Activated CD8-positive, alpha-beta T cell treated with anti-CD3 and anti-CD28 coated beads for 36 hours (primary cell): ENCODE data around the gene MTG2. TPM values are rescaled to one million over a fixed set of nuclear protein-coding genes. Genes with fewer than 3 reads are reported as not detected.

Experiments used
- ATAC-seq: fragments of 200-7000 bp; cut with Tn5 transposase; one replicate; pipeline ENCODE4 v1.10.0; 2021; ENCODE audit warnings: mild to moderate bottlenecking, moderate library complexity
- CTCF ChIA-PET: fragments of 350-600 bp; sonication (Branson Sonifier 250); formaldehyde crosslinking; loops from one replicate; lab custom pipeline; 2021; ENCODE audit warnings: antibody characterized with exemption; lab: Charles Lee
- POLR2A ChIA-PET: fragments of 350-600 bp; sonication (Branson Sonifier 250); formaldehyde crosslinking; loops from one replicate; lab custom pipeline; 2021; ENCODE audit warnings: antibody characterized with exemption; lab: Charles Lee
- DNase-seq: peaks from one replicate; pipeline ENCODE4 v3.0.0-alpha.2; 2020
- H3K27ac Mint-ChIP-seq: one replicate; pipeline ENCODE4 v1.8.0; 2021; ENCODE audit warnings: mild to moderate bottlenecking, mixed read lengths
- H3K27me3 Mint-ChIP-seq: one replicate; pipeline ENCODE4 v1.8.0; 2021; ENCODE audit warnings: mixed read lengths
- H3K36me3 Mint-ChIP-seq: one replicate; pipeline ENCODE4 v1.8.0; 2021; ENCODE audit warnings: low read depth, mixed read lengths
- H3K4me1 Mint-ChIP-seq: one replicate; pipeline ENCODE4 v1.8.0; 2021; ENCODE audit warnings: low read depth, mixed read lengths
- H3K4me3 Mint-ChIP-seq: one replicate; pipeline ENCODE4 v1.8.0; 2021; ENCODE audit warnings: mild to moderate bottlenecking, moderate library complexity, mixed read lengths
- H3K9me3 Mint-ChIP-seq: one replicate; pipeline ENCODE4 v1.8.0; 2021; ENCODE audit warnings: mixed read lengths
- intact Hi-C: fragments of 100-400 bp; cut with micrococcal nuclease; formaldehyde crosslinking; loops from one replicate; pipeline ENCODE4 v1.10.0; 2022
- total RNA-seq, 2 experiments: library from RNA; stranded (reverse); gene quantifications; one replicate each; pipeline ENCODE4 v1.2.3, GENCODE V29; 2021
- TF ChIP-seq, protein P1 (sequence below): fragments of 200-600 bp; IDR thresholded peaks from one replicate; pipeline ENCODE4 v1.8.0; 2022; ENCODE audit warnings: antibody characterized with exemption, mild to moderate bottlenecking

The MTG2 gene
- total RNA-seq, 2 experiments from 2014 or later = 36.5 to 40.5 TPM

DNA sequence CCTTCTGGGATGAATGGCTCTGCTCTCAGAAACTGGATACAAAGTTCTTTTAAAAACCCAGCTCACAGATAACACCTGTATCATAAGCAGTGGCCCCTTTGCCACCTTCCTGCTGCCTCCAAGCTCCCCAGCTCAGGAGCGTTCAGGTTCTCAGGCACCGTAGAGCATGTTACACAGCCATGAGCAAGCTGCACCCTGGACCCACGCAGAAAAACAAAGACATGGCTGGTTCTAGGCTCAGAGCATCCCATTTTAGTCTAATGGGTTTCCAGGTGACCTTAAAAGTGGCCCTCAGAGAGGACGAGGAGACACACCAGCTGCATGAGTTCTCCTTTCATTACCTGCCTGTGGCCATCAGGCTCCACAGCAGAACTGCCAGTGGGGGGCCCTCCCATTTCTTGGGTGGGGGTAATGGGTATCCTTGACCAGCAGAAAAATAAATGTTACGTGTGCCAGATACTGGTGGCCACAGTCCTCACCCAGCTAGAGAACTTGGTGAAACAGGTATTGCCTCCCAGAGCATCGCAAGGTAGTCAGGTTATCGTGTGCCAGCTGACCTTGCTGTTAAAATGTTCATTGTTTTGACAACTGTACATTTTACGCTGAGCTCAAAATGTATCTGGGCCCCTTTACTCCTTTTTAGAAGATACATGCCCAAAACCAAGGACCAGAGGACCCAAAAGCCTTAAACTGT, 47.1 kb upstream of the MTG2 start:
- no peaks in the 10 kb centered on the region for H3K9me3 Mint-ChIP-seq
- POLR2A ChIA-PET = interaction anchor here (0.6 to 1.6 kb wide), 7 partner anchors 9 to 49 kb away, joined by 3 to 5 read pairs (median 3); partner anchors contain the start of gene LSM14B
- no peak for ATAC-seq

GRCh38 chr20:62136283-62137091, 46.3 kb upstream of the MTG2 start:
- peak overlapping the region; percentile 64 for H3K27ac Mint-ChIP-seq
- H3K4me3 Mint-ChIP-seq = no peak overlapping the region
- peaks cover 47% of the 10 kb centered on the region for H3K4me1 Mint-ChIP-seq
- H3K9me3 Mint-ChIP-seq = no peaks in the 10 kb centered on the region
- POLR2A ChIA-PET = interaction anchor here (0.6 to 1.6 kb wide), 4 partner anchors 11 to 50 kb away, joined by 3 to 5 read pairs (median 4); partner anchors contain the start of gene LSM14B
- intact Hi-C loops = no loop called here
- ATAC-seq = peak; percentile 63
- peaks cover 68% of the 10 kb centered on the region for H3K36me3 Mint-ChIP-seq
- CTCF ChIA-PET = interaction anchor here (0.6 to 4.9 kb wide), 12 partner anchors 11 to 130 kb away, joined by 3 to 28 read pairs (median 4); partner anchors contain the start of gene TAF4
- DNase-seq = peak; percentile 84
- TF ChIP-seq, protein P1, sequence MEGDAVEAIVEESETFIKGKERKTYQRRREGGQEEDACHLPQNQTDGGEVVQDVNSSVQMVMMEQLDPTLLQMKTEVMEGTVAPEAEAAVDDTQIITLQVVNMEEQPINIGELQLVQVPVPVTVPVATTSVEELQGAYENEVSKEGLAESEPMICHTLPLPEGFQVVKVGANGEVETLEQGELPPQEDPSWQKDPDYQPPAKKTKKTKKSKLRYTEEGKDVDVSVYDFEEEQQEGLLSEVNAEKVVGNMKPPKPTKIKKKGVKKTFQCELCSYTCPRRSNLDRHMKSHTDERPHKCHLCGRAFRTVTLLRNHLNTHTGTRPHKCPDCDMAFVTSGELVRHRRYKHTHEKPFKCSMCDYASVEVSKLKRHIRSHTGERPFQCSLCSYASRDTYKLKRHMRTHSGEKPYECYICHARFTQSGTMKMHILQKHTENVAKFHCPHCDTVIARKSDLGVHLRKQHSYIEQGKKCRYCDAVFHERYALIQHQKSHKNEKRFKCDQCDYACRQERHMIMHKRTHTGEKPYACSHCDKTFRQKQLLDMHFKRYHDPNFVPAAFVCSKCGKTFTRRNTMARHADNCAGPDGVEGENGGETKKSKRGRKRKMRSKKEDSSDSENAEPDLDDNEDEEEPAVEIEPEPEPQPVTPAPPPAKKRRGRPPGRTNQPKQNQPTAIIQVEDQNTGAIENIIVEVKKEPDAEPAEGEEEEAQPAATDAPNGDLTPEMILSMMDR = peak; percentile 87
- no peaks in the 10 kb centered on the region for H3K27me3 Mint-ChIP-seq

More for the DNA sequence above, 47.1 kb upstream of the MTG2 start:
- Mint-ChIP-seq H3K27ac (peak overlapping the region; percentile 4), H3K27me3 (no peaks in the 10 kb centered on the region), H3K36me3 (peaks cover 70% of the 10 kb centered on the region), H3K4me1 (peaks cover 46% of the 10 kb centered on the region), H3K4me3 (no peak overlapping the region)
- TF ChIP-seq, protein P1 = no peak
- DNase-seq = no peak
- CTCF ChIA-PET = interaction anchor here (0.6 to 4.9 kb wide), 12 partner anchors 10 to 129 kb away, joined by 3 to 28 read pairs (median 4); partner anchors contain the start of gene TAF4
- intact Hi-C loops = no loop called here

GRCh38 chr20:62137092-62137384, 45.8 kb upstream of the MTG2 start:
- TF ChIP-seq, protein P1 = peak; percentile 53
- Mint-ChIP-seq H3K9me3 (no peaks in the 10 kb centered on the region), H3K36me3 (peaks cover 70% of the 10 kb centered on the region), H3K27me3 (no peaks in the 10 kb centered on the region), H3K4me3 (no peak overlapping the region), H3K27ac (peak overlapping the region; percentile 64), H3K4me1 (peaks cover 50% of the 10 kb centered on the region)
- no peak for DNase-seq
- ChIA-PET CTCF (interaction anchor here (0.7 to 4.9 kb wide), 5 partner anchors 10 to 126 kb away, joined by 3 to 28 read pairs (median 19); no protein-coding TSS in a partner anchor), POLR2A (interaction anchor here (1.0 to 1.3 kb wide), 2 partner anchors 12 to 127 kb away, joined by 3 read pairs; no protein-coding TSS in a partner anchor)
- ATAC-seq = no peak
- intact Hi-C loops = no loop called here

GRCh38 chr20:62137478-62138203, 45.2 kb upstream of the MTG2 start:
- H3K27ac Mint-ChIP-seq = peak overlapping the region; percentile 4
- no peak for ATAC-seq
- no peak overlapping the region for H3K4me3 Mint-ChIP-seq
- POLR2A ChIA-PET = interaction anchor here (1.0 to 2.6 kb wide), 4 partner anchors 8 to 127 kb away, joined by 3 to 11 read pairs (median 3); partner anchors contain the start of gene TAF4
- TF ChIP-seq, protein P1 = no peak
- intact Hi-C loops = no loop called here
- peaks cover 68% of the 10 kb centered on the region for H3K36me3 Mint-ChIP-seq
- no peak for DNase-seq
- peaks cover 46% of the 10 kb centered on the region for H3K4me1 Mint-ChIP-seq
- no peaks in the 10 kb centered on the region for H3K9me3 Mint-ChIP-seq
- H3K27me3 Mint-ChIP-seq = no peaks in the 10 kb centered on the region
- CTCF ChIA-PET = interaction anchor here (0.7 to 2.9 kb wide), 4 partner anchors 10 to 127 kb away, joined by 3 to 19 read pairs (median 4); no protein-coding TSS in a partner anchor
